ENCODE results near the gene DCP2. TPM values are rescaled to one million over a fixed set of nuclear protein-coding genes. Genes with fewer than 3 reads are reported as not detected.

DCP2 gene
- total RNA-seq, 1 experiment from 2014 or later: 186 TPM

DNA sequence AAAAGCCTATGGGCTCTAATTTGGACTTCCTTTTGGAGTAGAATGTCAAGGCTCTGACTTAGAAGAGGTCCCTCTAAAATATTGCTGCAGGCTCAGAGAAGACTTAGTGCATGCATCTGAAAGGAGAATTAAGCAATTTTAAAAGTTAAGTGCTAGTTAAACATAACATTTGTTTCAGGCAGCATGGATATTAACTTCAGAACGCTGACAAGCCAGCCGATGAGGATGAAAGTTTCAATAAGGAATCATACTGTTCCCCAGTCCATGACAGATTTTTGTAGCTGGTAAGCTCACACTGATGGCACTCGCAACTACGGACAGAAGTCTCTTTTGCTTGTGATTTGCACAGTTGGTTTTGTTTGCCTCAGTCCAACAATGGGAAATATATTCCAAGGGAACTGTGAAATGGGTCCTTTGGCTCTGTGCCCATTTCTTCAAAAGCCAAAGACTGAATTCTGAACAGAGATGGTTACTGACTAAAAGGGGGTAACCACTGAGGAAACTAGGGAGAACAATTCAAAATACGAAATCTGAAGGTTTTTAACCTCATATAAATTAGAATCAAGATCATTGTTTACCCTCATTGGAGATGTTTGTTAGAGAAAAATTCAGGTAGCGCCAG is 47.6 kb downstream of the DCP2 start:
- H3K9me3 Mint-ChIP-seq: no peaks in the 10 kb centered on the region
- no peak for TF ChIP-seq MXD4 (CRISPR knock-in tag; IDR thresholded peaks at IDR 0.05; ENCODE audit: borderline replicate concordance)
- TF ChIP-seq, protein P1, sequence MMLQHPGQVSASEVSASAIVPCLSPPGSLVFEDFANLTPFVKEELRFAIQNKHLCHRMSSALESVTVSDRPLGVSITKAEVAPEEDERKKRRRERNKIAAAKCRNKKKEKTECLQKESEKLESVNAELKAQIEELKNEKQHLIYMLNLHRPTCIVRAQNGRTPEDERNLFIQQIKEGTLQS (CRISPR knock-in tag; conservative IDR thresholded peaks at IDR 0.05): no peak
- TF ChIP-seq, protein P2, sequence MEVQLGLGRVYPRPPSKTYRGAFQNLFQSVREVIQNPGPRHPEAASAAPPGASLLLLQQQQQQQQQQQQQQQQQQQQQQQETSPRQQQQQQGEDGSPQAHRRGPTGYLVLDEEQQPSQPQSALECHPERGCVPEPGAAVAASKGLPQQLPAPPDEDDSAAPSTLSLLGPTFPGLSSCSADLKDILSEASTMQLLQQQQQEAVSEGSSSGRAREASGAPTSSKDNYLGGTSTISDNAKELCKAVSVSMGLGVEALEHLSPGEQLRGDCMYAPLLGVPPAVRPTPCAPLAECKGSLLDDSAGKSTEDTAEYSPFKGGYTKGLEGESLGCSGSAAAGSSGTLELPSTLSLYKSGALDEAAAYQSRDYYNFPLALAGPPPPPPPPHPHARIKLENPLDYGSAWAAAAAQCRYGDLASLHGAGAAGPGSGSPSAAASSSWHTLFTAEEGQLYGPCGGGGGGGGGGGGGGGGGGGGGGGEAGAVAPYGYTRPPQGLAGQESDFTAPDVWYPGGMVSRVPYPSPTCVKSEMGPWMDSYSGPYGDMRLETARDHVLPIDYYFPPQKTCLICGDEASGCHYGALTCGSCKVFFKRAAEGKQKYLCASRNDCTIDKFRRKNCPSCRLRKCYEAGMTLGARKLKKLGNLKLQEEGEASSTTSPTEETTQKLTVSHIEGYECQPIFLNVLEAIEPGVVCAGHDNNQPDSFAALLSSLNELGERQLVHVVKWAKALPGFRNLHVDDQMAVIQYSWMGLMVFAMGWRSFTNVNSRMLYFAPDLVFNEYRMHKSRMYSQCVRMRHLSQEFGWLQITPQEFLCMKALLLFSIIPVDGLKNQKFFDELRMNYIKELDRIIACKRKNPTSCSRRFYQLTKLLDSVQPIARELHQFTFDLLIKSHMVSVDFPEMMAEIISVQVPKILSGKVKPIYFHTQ (CRISPR knock-in tag; IDR thresholded peaks at IDR 0.05): no peak
- no peak for TF ChIP-seq ZNF423 (CRISPR knock-in tag; IDR thresholded peaks at IDR 0.05)
- TF ChIP-seq EMX1 (CRISPR knock-in tag; IDR thresholded peaks at IDR 0.05): no peak
- no peak for TF ChIP-seq RELA (CRISPR knock-in tag; IDR thresholded peaks at IDR 0.05; ENCODE audit: borderline replicate concordance)
- TF ChIP-seq GABPB1 (CRISPR knock-in tag; IDR thresholded peaks at IDR 0.05): no peak
- TF ChIP-seq, protein P3, sequence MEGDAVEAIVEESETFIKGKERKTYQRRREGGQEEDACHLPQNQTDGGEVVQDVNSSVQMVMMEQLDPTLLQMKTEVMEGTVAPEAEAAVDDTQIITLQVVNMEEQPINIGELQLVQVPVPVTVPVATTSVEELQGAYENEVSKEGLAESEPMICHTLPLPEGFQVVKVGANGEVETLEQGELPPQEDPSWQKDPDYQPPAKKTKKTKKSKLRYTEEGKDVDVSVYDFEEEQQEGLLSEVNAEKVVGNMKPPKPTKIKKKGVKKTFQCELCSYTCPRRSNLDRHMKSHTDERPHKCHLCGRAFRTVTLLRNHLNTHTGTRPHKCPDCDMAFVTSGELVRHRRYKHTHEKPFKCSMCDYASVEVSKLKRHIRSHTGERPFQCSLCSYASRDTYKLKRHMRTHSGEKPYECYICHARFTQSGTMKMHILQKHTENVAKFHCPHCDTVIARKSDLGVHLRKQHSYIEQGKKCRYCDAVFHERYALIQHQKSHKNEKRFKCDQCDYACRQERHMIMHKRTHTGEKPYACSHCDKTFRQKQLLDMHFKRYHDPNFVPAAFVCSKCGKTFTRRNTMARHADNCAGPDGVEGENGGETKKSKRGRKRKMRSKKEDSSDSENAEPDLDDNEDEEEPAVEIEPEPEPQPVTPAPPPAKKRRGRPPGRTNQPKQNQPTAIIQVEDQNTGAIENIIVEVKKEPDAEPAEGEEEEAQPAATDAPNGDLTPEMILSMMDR (IDR thresholded peaks at IDR 0.05): no peak
- TF ChIP-seq NR2C2 (CRISPR knock-in tag; IDR thresholded peaks at IDR 0.05): no peak
- TF ChIP-seq, protein P4, sequence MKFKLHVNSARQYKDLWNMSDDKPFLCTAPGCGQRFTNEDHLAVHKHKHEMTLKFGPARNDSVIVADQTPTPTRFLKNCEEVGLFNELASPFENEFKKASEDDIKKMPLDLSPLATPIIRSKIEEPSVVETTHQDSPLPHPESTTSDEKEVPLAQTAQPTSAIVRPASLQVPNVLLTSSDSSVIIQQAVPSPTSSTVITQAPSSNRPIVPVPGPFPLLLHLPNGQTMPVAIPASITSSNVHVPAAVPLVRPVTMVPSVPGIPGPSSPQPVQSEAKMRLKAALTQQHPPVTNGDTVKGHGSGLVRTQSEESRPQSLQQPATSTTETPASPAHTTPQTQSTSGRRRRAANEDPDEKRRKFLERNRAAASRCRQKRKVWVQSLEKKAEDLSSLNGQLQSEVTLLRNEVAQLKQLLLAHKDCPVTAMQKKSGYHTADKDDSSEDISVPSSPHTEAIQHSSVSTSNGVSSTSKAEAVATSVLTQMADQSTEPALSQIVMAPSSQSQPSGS (CRISPR knock-in tag; IDR thresholded peaks at IDR 0.05; ENCODE audit: borderline replicate concordance, low read depth): no peak
- no peak for TF ChIP-seq TEAD1 (CRISPR knock-in tag; IDR thresholded peaks at IDR 0.05)
- TF ChIP-seq, protein P5, sequence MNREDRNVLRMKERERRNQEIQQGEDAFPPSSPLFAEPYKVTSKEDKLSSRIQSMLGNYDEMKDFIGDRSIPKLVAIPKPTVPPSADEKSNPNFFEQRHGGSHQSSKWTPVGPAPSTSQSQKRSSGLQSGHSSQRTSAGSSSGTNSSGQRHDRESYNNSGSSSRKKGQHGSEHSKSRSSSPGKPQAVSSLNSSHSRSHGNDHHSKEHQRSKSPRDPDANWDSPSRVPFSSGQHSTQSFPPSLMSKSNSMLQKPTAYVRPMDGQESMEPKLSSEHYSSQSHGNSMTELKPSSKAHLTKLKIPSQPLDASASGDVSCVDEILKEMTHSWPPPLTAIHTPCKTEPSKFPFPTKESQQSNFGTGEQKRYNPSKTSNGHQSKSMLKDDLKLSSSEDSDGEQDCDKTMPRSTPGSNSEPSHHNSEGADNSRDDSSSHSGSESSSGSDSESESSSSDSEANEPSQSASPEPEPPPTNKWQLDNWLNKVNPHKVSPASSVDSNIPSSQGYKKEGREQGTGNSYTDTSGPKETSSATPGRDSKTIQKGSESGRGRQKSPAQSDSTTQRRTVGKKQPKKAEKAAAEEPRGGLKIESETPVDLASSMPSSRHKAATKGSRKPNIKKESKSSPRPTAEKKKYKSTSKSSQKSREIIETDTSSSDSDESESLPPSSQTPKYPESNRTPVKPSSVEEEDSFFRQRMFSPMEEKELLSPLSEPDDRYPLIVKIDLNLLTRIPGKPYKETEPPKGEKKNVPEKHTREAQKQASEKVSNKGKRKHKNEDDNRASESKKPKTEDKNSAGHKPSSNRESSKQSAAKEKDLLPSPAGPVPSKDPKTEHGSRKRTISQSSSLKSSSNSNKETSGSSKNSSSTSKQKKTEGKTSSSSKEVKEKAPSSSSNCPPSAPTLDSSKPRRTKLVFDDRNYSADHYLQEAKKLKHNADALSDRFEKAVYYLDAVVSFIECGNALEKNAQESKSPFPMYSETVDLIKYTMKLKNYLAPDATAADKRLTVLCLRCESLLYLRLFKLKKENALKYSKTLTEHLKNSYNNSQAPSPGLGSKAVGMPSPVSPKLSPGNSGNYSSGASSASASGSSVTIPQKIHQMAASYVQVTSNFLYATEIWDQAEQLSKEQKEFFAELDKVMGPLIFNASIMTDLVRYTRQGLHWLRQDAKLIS (CRISPR knock-in tag; IDR thresholded peaks at IDR 0.05; ENCODE audit: borderline replicate concordance): no peak
- no peak for TF ChIP-seq ETV6 (CRISPR knock-in tag; IDR thresholded peaks at IDR 0.05)
- TF ChIP-seq FOXK1 (CRISPR knock-in tag; IDR thresholded peaks at IDR 0.05): no peak
- TF ChIP-seq ZNF121 (CRISPR knock-in tag; IDR thresholded peaks at IDR 0.05): no peak
- TF ChIP-seq, protein P6, sequence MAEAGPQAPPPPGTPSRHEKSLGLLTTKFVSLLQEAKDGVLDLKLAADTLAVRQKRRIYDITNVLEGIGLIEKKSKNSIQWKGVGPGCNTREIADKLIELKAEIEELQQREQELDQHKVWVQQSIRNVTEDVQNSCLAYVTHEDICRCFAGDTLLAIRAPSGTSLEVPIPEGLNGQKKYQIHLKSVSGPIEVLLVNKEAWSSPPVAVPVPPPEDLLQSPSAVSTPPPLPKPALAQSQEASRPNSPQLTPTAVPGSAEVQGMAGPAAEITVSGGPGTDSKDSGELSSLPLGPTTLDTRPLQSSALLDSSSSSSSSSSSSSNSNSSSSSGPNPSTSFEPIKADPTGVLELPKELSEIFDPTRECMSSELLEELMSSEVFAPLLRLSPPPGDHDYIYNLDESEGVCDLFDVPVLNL (CRISPR knock-in tag; IDR thresholded peaks at IDR 0.05; ENCODE audit: borderline replicate concordance, low read depth): no peak
- TF ChIP-seq ZBTB21 (CRISPR knock-in tag; IDR thresholded peaks at IDR 0.05; ENCODE audit: borderline replicate concordance): no peak
- TF ChIP-seq GRHL2 (CRISPR knock-in tag; IDR thresholded peaks at IDR 0.05; ENCODE audit: insufficient replicate concordance, severe bottlenecking): no peak
- H3K4me1 Mint-ChIP-seq: peaks cover 11% of the 10 kb centered on the region
- no peaks in the 10 kb centered on the region for H3K27me3 Mint-ChIP-seq (ENCODE audit: low read depth)
- no peak overlapping the region for H3K4me3 Mint-ChIP-seq
- 0 out of 2 replicates have a peak overlapping the region, but pooled peaks have one; percentile 45 for H3K27ac Mint-ChIP-seq
- DNase-seq (ENCODE audit: low spot score): no peak
- no peak for ATAC-seq
- POLR2A ChIA-PET: no interaction called here
- peaks cover 53% of the 10 kb centered on the region for H3K36me3 Mint-ChIP-seq
- CTCF ChIA-PET: interaction anchor here (1.5 kb wide), 1 partner anchor 472 kb away, joined by 3 read pairs; no protein-coding TSS in a partner anchor

Measured in WTC11 (cell line).